ENCODE results near the gene PTPRG. TPM values are rescaled to one million over a fixed set of nuclear protein-coding genes. Genes with fewer than 3 reads are reported as not detected.

Gene PTPRG
- total RNA-seq, 2 donors from 2014 or later, result 33.9 to 39.2 TPM

GRCh38 chr3:62135741-62136140, 574.4 kb downstream of the PTPRG start:
- no peak for DNase-seq (ENCODE audit: low spot score)
- TF ChIP-seq, protein P1, sequence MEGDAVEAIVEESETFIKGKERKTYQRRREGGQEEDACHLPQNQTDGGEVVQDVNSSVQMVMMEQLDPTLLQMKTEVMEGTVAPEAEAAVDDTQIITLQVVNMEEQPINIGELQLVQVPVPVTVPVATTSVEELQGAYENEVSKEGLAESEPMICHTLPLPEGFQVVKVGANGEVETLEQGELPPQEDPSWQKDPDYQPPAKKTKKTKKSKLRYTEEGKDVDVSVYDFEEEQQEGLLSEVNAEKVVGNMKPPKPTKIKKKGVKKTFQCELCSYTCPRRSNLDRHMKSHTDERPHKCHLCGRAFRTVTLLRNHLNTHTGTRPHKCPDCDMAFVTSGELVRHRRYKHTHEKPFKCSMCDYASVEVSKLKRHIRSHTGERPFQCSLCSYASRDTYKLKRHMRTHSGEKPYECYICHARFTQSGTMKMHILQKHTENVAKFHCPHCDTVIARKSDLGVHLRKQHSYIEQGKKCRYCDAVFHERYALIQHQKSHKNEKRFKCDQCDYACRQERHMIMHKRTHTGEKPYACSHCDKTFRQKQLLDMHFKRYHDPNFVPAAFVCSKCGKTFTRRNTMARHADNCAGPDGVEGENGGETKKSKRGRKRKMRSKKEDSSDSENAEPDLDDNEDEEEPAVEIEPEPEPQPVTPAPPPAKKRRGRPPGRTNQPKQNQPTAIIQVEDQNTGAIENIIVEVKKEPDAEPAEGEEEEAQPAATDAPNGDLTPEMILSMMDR (IDR thresholded peaks at IDR 0.05), result no peak
- H3K27ac ChIP-seq, result no peak overlapping the region
- no peaks in the 10 kb centered on the region for H3K36me3 ChIP-seq
- H3K9me3 ChIP-seq, result no peaks in the 10 kb centered on the region
- no peak overlapping the region for H3K4me3 ChIP-seq
- no peaks in the 10 kb centered on the region for H3K27me3 ChIP-seq
- H3K4me1 ChIP-seq, result peaks cover 0 to 28% of the 10 kb centered on the region in 2 donors

GRCh38 chr3:62139957-62140356, 578.6 kb downstream of the PTPRG start:
- no peak for DNase-seq (ENCODE audit: low spot score)
- Histone ChIP-seq H3K27me3 (no peaks in the 10 kb centered on the region), H3K36me3 (no peaks in the 10 kb centered on the region), H3K9me3 (no peaks in the 10 kb centered on the region), H3K4me1 (peaks cover 0 to 7% of the 10 kb centered on the region in 2 donors), H3K4me3 (no peak overlapping the region), H3K27ac (no peak overlapping the region)
- TF ChIP-seq, protein P1 (IDR thresholded peaks at IDR 0.05), result no peak

- H3K36me3 ChIP-seq, result no peaks in the 10 kb centered on the region
- no peak overlapping the region for H3K27ac ChIP-seq
- TF ChIP-seq, protein P1 (IDR thresholded peaks at IDR 0.05), result no peak
- H3K4me1 ChIP-seq, result peaks cover 0 to 7% of the 10 kb centered on the region in 2 donors
- no peak overlapping the region for H3K4me3 ChIP-seq
- no peak for DNase-seq (ENCODE audit: low spot score)
- H3K9me3 ChIP-seq, result no peaks in the 10 kb centered on the region
- H3K27me3 ChIP-seq, result no peaks in the 10 kb centered on the region
These were observed 581.1 kb downstream of the PTPRG start for GRCh38 chr3:62142331-62143085.

DNA sequence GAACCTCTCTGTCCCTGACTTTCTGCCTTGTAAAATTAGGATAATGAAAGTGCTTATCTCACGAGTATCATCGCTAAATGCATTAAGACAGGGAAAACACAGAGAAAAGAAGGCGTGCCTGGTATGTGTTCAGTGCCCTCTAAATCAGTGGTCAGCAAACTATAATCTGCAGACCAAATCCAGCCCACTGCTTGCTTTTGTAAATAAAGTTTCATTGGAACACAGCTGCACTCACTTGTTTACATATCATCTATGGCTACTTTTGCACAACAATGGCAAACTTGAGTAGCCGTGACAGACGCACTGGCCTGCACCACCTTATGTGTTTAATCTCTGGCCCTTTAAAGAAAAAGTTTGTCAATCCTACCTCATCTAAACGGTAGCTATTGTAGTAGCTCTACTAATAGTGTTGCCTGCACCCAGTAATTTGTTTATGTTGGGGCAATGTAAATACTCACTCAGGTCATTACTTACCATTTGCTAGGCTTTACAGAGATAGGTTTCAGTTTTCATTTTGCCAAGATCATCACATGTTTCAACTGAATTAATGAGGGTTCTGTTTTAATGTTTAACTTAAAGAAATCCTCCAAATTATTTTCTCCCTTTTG, 582.6 kb downstream of the PTPRG start:
- H3K4me3 ChIP-seq, result no peak overlapping the region
- no peak for DNase-seq (ENCODE audit: low spot score)
- H3K27ac ChIP-seq, result no peak overlapping the region
- H3K4me1 ChIP-seq, result peaks cover 0 to 7% of the 10 kb centered on the region in 2 donors
- H3K9me3 ChIP-seq, result no peaks in the 10 kb centered on the region
- H3K27me3 ChIP-seq, result no peaks in the 10 kb centered on the region
- no peaks in the 10 kb centered on the region for H3K36me3 ChIP-seq
- TF ChIP-seq, protein P1 (IDR thresholded peaks at IDR 0.05), result no peak

- Histone ChIP-seq H3K4me1 (peaks cover 0 to 10% of the 10 kb centered on the region in 2 donors), H3K9me3 (no peaks in the 10 kb centered on the region), H3K27me3 (no peaks in the 10 kb centered on the region), H3K36me3 (no peaks in the 10 kb centered on the region), H3K27ac (no peak overlapping the region), H3K4me3 (no peak overlapping the region)
- no peak for DNase-seq (ENCODE audit: low spot score)
- TF ChIP-seq, protein P1 (IDR thresholded peaks at IDR 0.05), result no peak
These were observed 583.1 kb downstream of the PTPRG start for GRCh38 chr3:62144482-62144881.
